ENCODE results near the gene NCAN.

NCAN gene

GRCh38 chr19:19279062-19279612 lies 67.4 kb downstream of the NCAN start:
- H2BK12ac ChIP-seq (ENCODE audit: low read length in 2 of 2): no peak overlapping the region
- no peak overlapping the region for H2BK15ac ChIP-seq (ENCODE audit: low read depth, poor library complexity, severe bottlenecking)
- H3K18ac ChIP-seq (ENCODE audit: low read depth in 1 of 2, low read length in 2 of 2): no peak overlapping the region
- no peak overlapping the region for H3K4me2 ChIP-seq (ENCODE audit: low read length, poor library complexity, severe bottlenecking)
- no peak overlapping the region for H4K8ac ChIP-seq (ENCODE audit: low read length)
- peaks cover 47% of the 10 kb centered on the region for H3K4me1 ChIP-seq (ENCODE audit: control insufficient read depth, insufficient read depth, low read depth, low read length)
- no peak overlapping the region for H3K9ac ChIP-seq (ENCODE audit: low read length)
- H2AK5ac ChIP-seq (ENCODE audit: low read length, severe bottlenecking): no peak overlapping the region
- no peak overlapping the region for H4K91ac ChIP-seq (ENCODE audit: low read length)
- no peak overlapping the region for H2BK5ac ChIP-seq (ENCODE audit: low read depth, low read length, poor library complexity, severe bottlenecking)
- peak overlapping the region; percentile 38 for H3K27ac ChIP-seq (ENCODE audit: low read length, poor library complexity, severe bottlenecking)
- no peak overlapping the region for H3K23ac ChIP-seq (ENCODE audit: low read length in 2 of 2)
- no peak overlapping the region for H2BK120ac ChIP-seq (ENCODE audit: low read depth, low read length)
- H3K14ac ChIP-seq (ENCODE audit: low read length in 2 of 2): no peak overlapping the region
- peaks cover 66 to 70% of the 10 kb centered on the region in 2 experiments for H3K36me3 ChIP-seq (ENCODE audit: control insufficient read depth in 1 of 2, insufficient read depth in 2 of 2, low read depth in 1 of 2, low read length in 2 of 2)
- WGBS: 94% methylated on average over 19 of the region's 19 CpGs
- no peak overlapping the region for H3K4ac ChIP-seq (ENCODE audit: low read depth in 1 of 2, low read length in 2 of 2)
- H3K9me3 ChIP-seq (ENCODE audit: control insufficient read depth, low read length): no peaks in the 10 kb centered on the region
- H3K27me3 ChIP-seq (ENCODE audit: control insufficient read depth in 1 of 2, insufficient read depth in 1 of 2, low read length in 2 of 2): no peaks in the 10 kb centered on the region
- peaks cover 5% of the 10 kb centered on the region for H3K79me1 ChIP-seq (replicated peaks; ENCODE audit: low read length, poor library complexity, severe bottlenecking)
- H2AFZ ChIP-seq (ENCODE audit: low read depth, low read length): no peak overlapping the region
- no peak for DNase-seq
- H3K4me3 ChIP-seq (ENCODE audit: insufficient read depth in 1 of 2, low read depth in 1 of 2, low read length in 2 of 2): no peak overlapping the region

DNA sequence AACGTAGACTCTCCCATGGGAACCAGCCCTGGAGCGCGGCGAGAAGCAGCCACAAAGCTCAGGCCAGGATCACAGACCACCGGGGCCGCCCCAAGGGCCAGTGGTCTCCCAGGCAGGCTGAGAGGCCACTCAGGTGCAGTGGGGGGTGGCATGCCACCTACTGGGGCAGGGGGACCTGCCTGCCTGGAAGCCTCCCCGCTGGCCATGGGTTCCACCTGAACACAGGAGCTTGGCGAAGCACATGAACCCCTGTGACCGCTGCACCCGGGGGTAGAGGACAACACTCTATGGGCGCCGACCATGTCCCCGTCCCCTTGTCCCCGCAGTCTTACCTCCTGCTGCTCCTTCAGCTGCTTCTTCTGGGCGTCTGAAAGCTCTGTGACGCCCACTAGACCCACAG lies 68.1 kb downstream of the NCAN start:
- H3K18ac ChIP-seq (ENCODE audit: low read depth in 1 of 2, low read length in 2 of 2): no peak overlapping the region
- no peak overlapping the region for H2AFZ ChIP-seq (ENCODE audit: low read depth, low read length)
- H3K4ac ChIP-seq (ENCODE audit: low read depth in 1 of 2, low read length in 2 of 2): no peak overlapping the region
- no peak overlapping the region for H3K23ac ChIP-seq (ENCODE audit: low read length in 2 of 2)
- H4K91ac ChIP-seq (ENCODE audit: low read length): no peak overlapping the region
- no peak overlapping the region for H2BK12ac ChIP-seq (ENCODE audit: low read length in 2 of 2)
- no peaks in the 10 kb centered on the region for H3K27me3 ChIP-seq (ENCODE audit: control insufficient read depth in 1 of 2, insufficient read depth in 1 of 2, low read length in 2 of 2)
- no peak overlapping the region for H3K4me3 ChIP-seq (ENCODE audit: insufficient read depth in 1 of 2, low read depth in 1 of 2, low read length in 2 of 2)
- peaks cover 46% of the 10 kb centered on the region for H3K4me1 ChIP-seq (ENCODE audit: control insufficient read depth, insufficient read depth, low read depth, low read length)
- no peak for DNase-seq
- no peak overlapping the region for H3K4me2 ChIP-seq (ENCODE audit: low read length, poor library complexity, severe bottlenecking)
- H3K14ac ChIP-seq (ENCODE audit: low read length in 2 of 2): no peak overlapping the region
- no peak overlapping the region for H2BK5ac ChIP-seq (ENCODE audit: low read depth, low read length, poor library complexity, severe bottlenecking)
- H2AK5ac ChIP-seq (ENCODE audit: low read length, severe bottlenecking): no peak overlapping the region
- no peaks in the 10 kb centered on the region for H3K9me3 ChIP-seq (ENCODE audit: control insufficient read depth, low read length)
- H3K79me1 ChIP-seq (replicated peaks; ENCODE audit: low read length, poor library complexity, severe bottlenecking): peaks cover 5% of the 10 kb centered on the region
- H4K8ac ChIP-seq (ENCODE audit: low read length): no peak overlapping the region
- H3K27ac ChIP-seq (ENCODE audit: low read length, poor library complexity, severe bottlenecking): no peak overlapping the region
- no peak overlapping the region for H2BK15ac ChIP-seq (ENCODE audit: low read depth, poor library complexity, severe bottlenecking)
- no peak overlapping the region for H3K9ac ChIP-seq (ENCODE audit: low read length)
- peaks cover 64 to 71% of the 10 kb centered on the region in 2 experiments for H3K36me3 ChIP-seq (ENCODE audit: control insufficient read depth in 1 of 2, insufficient read depth in 2 of 2, low read depth in 1 of 2, low read length in 2 of 2)
- H2BK120ac ChIP-seq (ENCODE audit: low read depth, low read length): no peak overlapping the region
- WGBS: 93% methylated on average over 16 of the region's 16 CpGs

DNA sequence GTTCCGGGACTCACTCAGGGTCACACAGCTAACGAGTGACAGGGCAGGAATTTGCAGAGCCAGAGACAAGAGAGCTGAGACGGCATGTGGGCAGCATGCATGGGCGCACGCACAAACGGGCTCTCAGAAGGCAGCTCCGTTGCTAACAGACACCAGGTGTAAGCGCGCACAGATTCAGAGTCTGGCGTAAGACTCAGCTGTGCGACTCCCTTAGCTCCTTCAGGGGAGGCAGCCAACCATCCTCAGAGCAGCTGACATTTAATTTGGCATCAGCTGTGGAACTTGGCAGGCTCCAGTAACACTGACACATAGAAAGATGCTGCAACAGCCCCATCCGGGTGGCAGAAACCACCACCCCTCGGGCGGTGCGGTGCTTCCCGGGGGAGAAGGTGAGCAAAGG lies 68.8 kb downstream of the NCAN start:
- no peak overlapping the region for H3K18ac ChIP-seq (ENCODE audit: low read depth in 1 of 2, low read length in 2 of 2)
- no peak overlapping the region for H2AFZ ChIP-seq (ENCODE audit: low read depth, low read length)
- no peak overlapping the region for H3K14ac ChIP-seq (ENCODE audit: low read length in 2 of 2)
- no peak overlapping the region for H4K8ac ChIP-seq (ENCODE audit: low read length)
- H3K4me1 ChIP-seq (ENCODE audit: control insufficient read depth, insufficient read depth, low read depth, low read length): peaks cover 46% of the 10 kb centered on the region
- no peak overlapping the region for H3K4me2 ChIP-seq (ENCODE audit: low read length, poor library complexity, severe bottlenecking)
- H2BK5ac ChIP-seq (ENCODE audit: low read depth, low read length, poor library complexity, severe bottlenecking): no peak overlapping the region
- H3K4ac ChIP-seq (ENCODE audit: low read depth in 1 of 2, low read length in 2 of 2): no peak overlapping the region
- no peak overlapping the region for H3K23ac ChIP-seq (ENCODE audit: low read length in 2 of 2)
- H2BK12ac ChIP-seq (ENCODE audit: low read length in 2 of 2): no peak overlapping the region
- peaks cover 64 to 68% of the 10 kb centered on the region in 2 experiments for H3K36me3 ChIP-seq (ENCODE audit: control insufficient read depth in 1 of 2, insufficient read depth in 2 of 2, low read depth in 1 of 2, low read length in 2 of 2)
- H3K79me1 ChIP-seq (replicated peaks; ENCODE audit: low read length, poor library complexity, severe bottlenecking): peaks cover 4% of the 10 kb centered on the region
- H2AK5ac ChIP-seq (ENCODE audit: low read length, severe bottlenecking): no peak overlapping the region
- no peaks in the 10 kb centered on the region for H3K9me3 ChIP-seq (ENCODE audit: control insufficient read depth, low read length)
- H3K27me3 ChIP-seq (ENCODE audit: control insufficient read depth in 1 of 2, insufficient read depth in 1 of 2, low read length in 2 of 2): no peaks in the 10 kb centered on the region
- H4K91ac ChIP-seq (ENCODE audit: low read length): no peak overlapping the region
- no peak overlapping the region for H3K27ac ChIP-seq (ENCODE audit: low read length, poor library complexity, severe bottlenecking)
- H3K4me3 ChIP-seq (ENCODE audit: insufficient read depth in 1 of 2, low read depth in 1 of 2, low read length in 2 of 2): no peak overlapping the region
- WGBS: 96% methylated on average over 16 of the region's 16 CpGs
- no peak overlapping the region for H2BK120ac ChIP-seq (ENCODE audit: low read depth, low read length)
- no peak for DNase-seq
- no peak overlapping the region for H2BK15ac ChIP-seq (ENCODE audit: low read depth, poor library complexity, severe bottlenecking)
- no peak overlapping the region for H3K9ac ChIP-seq (ENCODE audit: low read length)

DNA sequence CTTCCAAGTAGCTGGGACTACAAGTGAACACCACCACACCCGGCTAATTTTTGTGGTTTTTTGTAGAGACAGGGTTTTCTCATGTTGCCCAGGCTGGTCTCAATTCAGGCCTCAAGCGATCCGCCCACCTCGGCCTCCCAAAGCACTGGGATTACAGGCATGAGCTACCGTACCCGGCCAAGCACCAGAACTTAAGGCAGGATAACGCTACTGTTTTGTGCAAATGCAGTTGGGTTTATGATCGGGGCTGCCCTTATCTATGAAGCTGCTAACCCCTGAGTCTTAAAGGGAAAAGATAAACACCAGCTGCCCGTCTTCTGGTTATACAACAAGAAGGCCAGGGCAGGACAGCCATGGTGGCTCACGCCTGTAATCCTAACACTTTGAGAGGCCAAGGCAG lies 73.9 kb downstream of the NCAN start:
- H3K27ac ChIP-seq (ENCODE audit: low read length, poor library complexity, severe bottlenecking): no peak overlapping the region
- H2BK5ac ChIP-seq (ENCODE audit: low read depth, low read length, poor library complexity, severe bottlenecking): no peak overlapping the region
- H2BK15ac ChIP-seq (ENCODE audit: low read depth, poor library complexity, severe bottlenecking): no peak overlapping the region
- no peak overlapping the region for H3K4ac ChIP-seq (ENCODE audit: low read depth in 1 of 2, low read length in 2 of 2)
- WGBS: 93% methylated on average over 10 of the region's 10 CpGs
- H4K8ac ChIP-seq (ENCODE audit: low read length): no peak overlapping the region
- H3K23ac ChIP-seq (ENCODE audit: low read length in 2 of 2): no peak overlapping the region
- no peak overlapping the region for H2BK12ac ChIP-seq (ENCODE audit: low read length in 2 of 2)
- H3K36me3 ChIP-seq (ENCODE audit: control insufficient read depth in 1 of 2, insufficient read depth in 2 of 2, low read depth in 1 of 2, low read length in 2 of 2): peaks cover 47 to 66% of the 10 kb centered on the region in 2 experiments
- H3K79me1 ChIP-seq (replicated peaks; ENCODE audit: low read length, poor library complexity, severe bottlenecking): peaks cover 16% of the 10 kb centered on the region
- H2BK120ac ChIP-seq (ENCODE audit: low read depth, low read length): no peak overlapping the region
- no peak overlapping the region for H3K14ac ChIP-seq (ENCODE audit: low read length in 2 of 2)
- H3K9ac ChIP-seq (ENCODE audit: low read length): no peak overlapping the region
- no peak overlapping the region for H3K4me3 ChIP-seq (ENCODE audit: insufficient read depth in 1 of 2, low read depth in 1 of 2, low read length in 2 of 2)
- H4K91ac ChIP-seq (ENCODE audit: low read length): no peak overlapping the region
- no peaks in the 10 kb centered on the region for H3K27me3 ChIP-seq (ENCODE audit: control insufficient read depth in 1 of 2, insufficient read depth in 1 of 2, low read length in 2 of 2)
- H2AFZ ChIP-seq (ENCODE audit: low read depth, low read length): no peak overlapping the region
- no peaks in the 10 kb centered on the region for H3K9me3 ChIP-seq (ENCODE audit: control insufficient read depth, low read length)
- H3K18ac ChIP-seq (ENCODE audit: low read depth in 1 of 2, low read length in 2 of 2): no peak overlapping the region
- no peak overlapping the region for H2AK5ac ChIP-seq (ENCODE audit: low read length, severe bottlenecking)
- H3K4me1 ChIP-seq (ENCODE audit: control insufficient read depth, insufficient read depth, low read depth, low read length): peaks cover 5% of the 10 kb centered on the region
- no peak overlapping the region for H3K4me2 ChIP-seq (ENCODE audit: low read length, poor library complexity, severe bottlenecking)
- DNase-seq: no peak

All from mesenchymal stem cell (in vitro differentiated cells and primary cell).